Measurements from ENCODE around the gene ERO1A.

GRCh38 chr14:52650774-52651173 lies 44.6 kb downstream of the ERO1A start:
- no peak for TF ChIP-seq RAD21 (IDR thresholded peaks at IDR 0.05; ENCODE audit: low read length)
- TF ChIP-seq POLR2A (IDR thresholded peaks at IDR 0.05; ENCODE audit: low read depth, low read length), result no peak
- no peak for TF ChIP-seq MXI1 (IDR thresholded peaks at IDR 0.05; ENCODE audit: borderline replicate concordance, low read depth, low read length)
- TF ChIP-seq RCOR1 (IDR thresholded peaks at IDR 0.05; ENCODE audit: insufficient replicate concordance, low read length), result no peak
- no peak for TF ChIP-seq CTCF (conservative IDR thresholded peaks at IDR 0.05; ENCODE audit: low read depth, low read length)
- TF ChIP-seq SMC3 (IDR thresholded peaks at IDR 0.05; ENCODE audit: low read depth, low read length), result no peak
